Adrenal gland (tissue), 12 donors: ENCODE results near the gene ISL2. TPM values are rescaled to one million over a fixed set of nuclear protein-coding genes. Genes with fewer than 3 reads are reported as not detected.

Experiments used
- DNase-seq, 7 donors: peaks; one replicate each; pipeline ENCODE4 v3.0.0-alpha.2; 2019 to 2020
- H3K27ac ChIP-seq, 5 donors: fragments of 200-600 bp; sonication (generic) in 4 of 5; 1 replicate in 3 of 5; 2 replicates in 2 of 5; pipeline versions ENCODE4 v1.5.1 to v1.8.0; 2016 to 2020; ENCODE audit warnings: mild to moderate bottlenecking in 1 of 5
- H3K27me3 ChIP-seq: fragments of 200-600 bp; 2 replicates; pipeline ENCODE4 v1.8.0; 2021
- H3K36me3 ChIP-seq, 2 donors: fragments of 200-600 bp; replicated peaks in 1 of 2; 1 replicate in 1 of 2; 2 replicates in 1 of 2; pipeline versions ENCODE4 v1.5.1 to v1.8.0; 2018 to 2022
- H3K4me1 ChIP-seq, 2 donors: fragments of 200-600 bp; replicated peaks in 1 of 2; 1 replicate in 1 of 2; 2 replicates in 1 of 2; pipeline versions ENCODE4 v1.5.1 to v1.8.0; 2018 to 2021
- H3K4me3 ChIP-seq, 4 donors: fragments of 200-600 bp; sonication (generic) in 3 of 4; one replicate each; pipeline ENCODE4 v1.5.1; 2016 to 2018
- H3K9me3 ChIP-seq, 3 donors: fragments of 200-600 bp; sonication (generic) in 1 of 3; replicated peaks in 1 of 3; 1 replicate in 2 of 3; 2 replicates in 1 of 3; pipeline versions ENCODE4 v1.5.1 to v1.8.0; 2016 to 2021
- CTCF ChIP-seq, 6 experiments: fragments of 450-650 bp in 4 of 6; fragments of 200-600 bp in 2 of 6; sonication (generic) in 1 of 6; IDR thresholded peaks; 1 replicate in 5 of 6; 2 replicates in 1 of 6; pipeline versions ENCODE4 v1.5.1 to v1.8.0; 2016 to 2021; ENCODE audit warnings: antibody characterized with exemption in 6 of 6, mild to moderate bottlenecking in 2 of 6, moderate library complexity in 1 of 6
- POLR2A ChIP-seq, 2 donors: fragments of 450-650 bp; IDR thresholded peaks; one replicate each; pipeline ENCODE4 v1.6.1; 2017; ENCODE audit warnings: antibody characterized with exemption in 2 of 2, mild to moderate bottlenecking in 2 of 2, moderate library complexity in 1 of 2
- WGBS, 4 donors: extraction: QIAGEN DNeasy Blood & Tissue Kit in 2 of 4; methylation state at CpG; one replicate each; pipeline versions ENCODE4 v1.1.5 to v1.1.7; 2013 to 2017; 5-methylcytosine and 5-hydroxymethylcytosine counted together
- intact Hi-C, 2 donors: fragments of 100-400 bp; cut with DNase I; formaldehyde crosslinking; loops; one replicate each; pipeline versions ENCODE4 v1.14.1 to v1.15.0; 2022 to 2023
- polyA plus RNA-seq, 3 donors: library from polyadenylated mRNA; stranded (reverse); fragments of 200-250 nt in 2 of 3; fragments of 350-450 nt in 1 of 3; fragmentation: Illumina TruSeq in 1 of 3; extraction: RNeasy Lipid Tissue Mini Kit (QIAGEN cat#74804) in 1 of 3; gene quantifications; one replicate each; pipeline ENCODE4 v1.2.3, GENCODE V29; 2013 to 2014
- total RNA-seq, 9 donors: library from RNA; depleted of rRNA in 4 of 9; stranded (reverse); fragments of >200 nt in 4 of 9; fragments of 120-200 nt in 1 of 9; fragmentation: NEBNext Ultra II Directional in 1 of 9; extraction: Animal tissue kit (Norgen Biotek cat#: 25700) in 1 of 9; gene quantifications; one replicate each; pipeline versions ENCODE4 v1.1.0 to v1.2.4, GENCODE V29; 2013 to 2023
- donor health status: healthy with polysubstance abuse.
- donor health status: Bipolar disorder and iron deficiency.
- donor health status: DM: yes; HTN: yes; CAD: no.
- donor health status: DM: no; HTN: no; CAD: no.
- donor health status: DM: no; HTN: no; CAD: no.
- donor health status: DM: yes; HTN: yes; CAD: no.

ISL2 gene
- total and polyA plus RNA-seq, 12 donors, result 0.03 to 0.11 TPM; not detected in 10

GRCh38 chr15:76360416-76360815 lies 23.8 kb downstream of the ISL2 start:
- H3K36me3 ChIP-seq, result no peaks in the 10 kb centered on the region
- H3K9me3 ChIP-seq, result no peaks in the 10 kb centered on the region
- intact Hi-C loops, result no loop called here
- no peak for TF ChIP-seq POLR2A (IDR thresholded peaks at IDR 0.05)
- no peak for TF ChIP-seq CTCF (IDR thresholded peaks at IDR 0.05)
- H3K4me3 ChIP-seq, result no peak overlapping the region
- 92 to 98% (median 95%) methylated on average over 3 of the region's 3 CpGs for WGBS, 4 donors
- no peak overlapping the region for H3K27ac ChIP-seq
- no peaks in the 10 kb centered on the region for H3K4me1 ChIP-seq
- H3K27me3 ChIP-seq, result no peaks in the 10 kb centered on the region
- DNase-seq, result no peak

DNA sequence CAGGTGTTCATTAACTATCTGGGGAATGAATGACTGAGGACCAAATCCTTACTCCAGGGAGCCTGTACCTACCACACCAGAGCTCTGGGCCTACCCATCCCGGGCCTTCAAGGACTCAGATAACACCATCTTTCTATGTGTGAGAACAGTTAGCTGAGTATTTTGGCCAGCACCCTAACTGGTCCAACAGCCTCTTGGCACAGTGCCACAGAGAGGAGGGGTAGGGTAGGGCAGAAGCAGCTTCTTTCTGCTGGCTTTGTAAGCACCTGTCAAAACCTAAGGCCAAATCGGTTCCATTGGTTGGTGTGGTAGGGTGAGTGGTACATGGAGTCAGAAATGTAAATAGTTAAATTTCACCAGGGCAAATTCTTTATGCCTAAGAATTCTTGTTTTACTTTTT lies 26.7 kb downstream of the ISL2 start:
- Histone ChIP-seq H3K4me1 (no peaks in the 10 kb centered on the region), H3K36me3 (no peaks in the 10 kb centered on the region), H3K27ac (no peak overlapping the region), H3K27me3 (no peaks in the 10 kb centered on the region), H3K9me3 (no peaks in the 10 kb centered on the region), H3K4me3 (no peak overlapping the region)
- DNase-seq, result no peak
- WGBS, 4 donors, result 89 to 96% (median 91%) methylated on average over 2 of the region's 2 CpGs
- intact Hi-C loops, result no loop called here
- TF ChIP-seq CTCF (IDR thresholded peaks at IDR 0.05) (no peak), POLR2A (IDR thresholded peaks at IDR 0.05) (no peak)

- H3K9me3 ChIP-seq, result no peaks in the 10 kb centered on the region
- no peaks in the 10 kb centered on the region for H3K36me3 ChIP-seq
- TF ChIP-seq CTCF (IDR thresholded peaks at IDR 0.05) (no peak), POLR2A (IDR thresholded peaks at IDR 0.05) (no peak)
- DNase-seq, result no peak
- no peak overlapping the region for H3K4me3 ChIP-seq
- H3K4me1 ChIP-seq, result no peaks in the 10 kb centered on the region
- WGBS, 4 donors, result 83 to 100% (median 93%) methylated on average over 1 of the region's 1 CpG
- intact Hi-C loops, result no loop called here
- no peaks in the 10 kb centered on the region for H3K27me3 ChIP-seq
- no peak overlapping the region for H3K27ac ChIP-seq
These were observed 30.1 kb downstream of the ISL2 start for GRCh38 chr15:76366714-76367113.

GRCh38 chr15:76368122-76368621 lies 31.6 kb downstream of the ISL2 start:
- Histone ChIP-seq H3K27me3 (no peaks in the 10 kb centered on the region), H3K36me3 (no peaks in the 10 kb centered on the region), H3K4me3 (no peak overlapping the region), H3K9me3 (no peaks in the 10 kb centered on the region), H3K27ac (no peak overlapping the region), H3K4me1 (no peaks in the 10 kb centered on the region)
- WGBS, 4 donors, result 70 to 87% (median 78%) methylated on average over 11 of the region's 11 CpGs
- DNase-seq, result no peak
- intact Hi-C loops, result no loop called here
- TF ChIP-seq CTCF (IDR thresholded peaks at IDR 0.05) (no peak), POLR2A (IDR thresholded peaks at IDR 0.05) (no peak)
